Type B pancreatic cell (in vitro differentiated cells): Measurements from ENCODE around the gene TEAD3. TPM values are rescaled to one million over a fixed set of nuclear protein-coding genes. Genes with fewer than 3 reads are reported as not detected.

Experiments used
- DNase-seq: peaks from one replicate; pipeline ENCODE4 v3.0.0; 2021; ENCODE audit warnings: mixed read lengths; ENCODE audit not compliant: unreplicated experiment; ENCODE audit errors: extremely low spot score
- H3K27ac Mint-ChIP-seq: 2 replicates; pipeline ENCODE4 v1.8.0; 2021; ENCODE audit warnings: mild to moderate bottlenecking, mixed read lengths
- H3K27me3 Mint-ChIP-seq: 2 replicates; pipeline ENCODE4 v1.8.0; 2021; ENCODE audit warnings: mixed read lengths
- H3K36me3 Mint-ChIP-seq: 2 replicates; pipeline ENCODE4 v1.8.0; 2021; ENCODE audit warnings: mixed read lengths
- H3K4me1 Mint-ChIP-seq: one replicate; pipeline ENCODE4 v1.8.0; 2021; ENCODE audit warnings: mixed read lengths; ENCODE audit not compliant: unreplicated experiment
- H3K4me3 Mint-ChIP-seq: 2 replicates; pipeline ENCODE4 v1.8.0; 2021; ENCODE audit warnings: mild to moderate bottlenecking, mixed read lengths
- H3K9me3 Mint-ChIP-seq: 2 replicates; pipeline ENCODE4 v1.8.0; 2021; ENCODE audit warnings: mixed read lengths
- CTCF ChIP-seq: fragments of 200-600 bp; sonication (generic); conservative IDR thresholded peaks from 2 replicates; pipeline ENCODE4 v1.5.0; 2021; ENCODE audit warnings: antibody characterized with exemption, mild to moderate bottlenecking
- total RNA-seq: library from RNA; stranded (reverse); gene quantifications from 2 replicates; pipeline ENCODE4 v1.2.1, GENCODE V29; 2021; ENCODE audit warnings: low replicate concordance

The TEAD3 gene
- total RNA-seq, 1 donor from 2014 or later = 49.8 TPM

- no peak overlapping the region for H3K4me3 Mint-ChIP-seq
- no peak for TF ChIP-seq CTCF
- peaks cover 26% of the 10 kb centered on the region for H3K4me1 Mint-ChIP-seq
- no peaks in the 10 kb centered on the region for H3K9me3 Mint-ChIP-seq
- H3K27ac Mint-ChIP-seq = peak overlapping the region; percentile 99
- no peak for DNase-seq
- no peaks in the 10 kb centered on the region for H3K27me3 Mint-ChIP-seq
- peaks cover 14% of the 10 kb centered on the region for H3K36me3 Mint-ChIP-seq
These were observed 13.4 kb downstream of the TEAD3 start for GRCh38 chr6:35483490-35483889.

GRCh38 chr6:35483062-35483461, 13.8 kb downstream of the TEAD3 start:
- peak overlapping the region; percentile 99 for H3K27ac Mint-ChIP-seq
- no peak for DNase-seq
- H3K4me1 Mint-ChIP-seq = peaks cover 22% of the 10 kb centered on the region
- peaks cover 14% of the 10 kb centered on the region for H3K36me3 Mint-ChIP-seq
- no peaks in the 10 kb centered on the region for H3K9me3 Mint-ChIP-seq
- H3K27me3 Mint-ChIP-seq = no peaks in the 10 kb centered on the region
- no peak overlapping the region for H3K4me3 Mint-ChIP-seq
- TF ChIP-seq CTCF = no peak

GRCh38 chr6:35481226-35481625, 15.7 kb downstream of the TEAD3 start:
- H3K27ac Mint-ChIP-seq = peak overlapping the region; percentile 58
- no peak for TF ChIP-seq CTCF

GRCh38 chr6:35480176-35480575, 16.7 kb downstream of the TEAD3 start:
- H3K27ac Mint-ChIP-seq = peak overlapping the region; percentile 18
- no peaks in the 10 kb centered on the region for H3K9me3 Mint-ChIP-seq
- peaks cover 10% of the 10 kb centered on the region for H3K36me3 Mint-ChIP-seq
- no peak overlapping the region for H3K4me3 Mint-ChIP-seq
- peaks cover 12% of the 10 kb centered on the region for H3K4me1 Mint-ChIP-seq
- DNase-seq = no peak
- no peak for TF ChIP-seq CTCF
- no peaks in the 10 kb centered on the region for H3K27me3 Mint-ChIP-seq

More at GRCh38 chr6:35481226-35481625, 15.7 kb downstream of the TEAD3 start:
- H3K36me3 Mint-ChIP-seq = peaks cover 10% of the 10 kb centered on the region
- peaks cover 12% of the 10 kb centered on the region for H3K4me1 Mint-ChIP-seq
- H3K27me3 Mint-ChIP-seq = no peaks in the 10 kb centered on the region
- H3K9me3 Mint-ChIP-seq = no peaks in the 10 kb centered on the region
- no peak for DNase-seq
- H3K4me3 Mint-ChIP-seq = peak overlapping the region; percentile 26

- Mint-ChIP-seq H3K27me3 (no peaks in the 10 kb centered on the region), H3K4me3 (no peak overlapping the region), H3K4me1 (peaks cover 12% of the 10 kb centered on the region), H3K27ac (no peak overlapping the region), H3K36me3 (peaks cover 10% of the 10 kb centered on the region), H3K9me3 (no peaks in the 10 kb centered on the region)
- no peak for TF ChIP-seq CTCF
- no peak for DNase-seq
These were observed 18.6 kb downstream of the TEAD3 start for GRCh38 chr6:35478259-35478658.

- H3K27ac Mint-ChIP-seq = peak overlapping the region; percentile 34
- H3K27me3 Mint-ChIP-seq = no peaks in the 10 kb centered on the region
These were observed 19.2 kb downstream of the TEAD3 start for GRCh38 chr6:35477551-35478179.

More at GRCh38 chr6:35477551-35478179, 19.2 kb downstream of the TEAD3 start:
- Mint-ChIP-seq H3K4me1 (peaks cover 8% of the 10 kb centered on the region), H3K9me3 (no peaks in the 10 kb centered on the region), H3K4me3 (no peak overlapping the region), H3K36me3 (peaks cover 7% of the 10 kb centered on the region)
- TF ChIP-seq CTCF = no peak
- no peak for DNase-seq
